Dermis blood vessel endothelial cell (primary cell): ENCODE measurements around the gene PRDX3. TPM values are rescaled to one million over a fixed set of nuclear protein-coding genes. Genes with fewer than 3 reads are reported as not detected.

Experiments
- DNase-seq: peaks from one replicate; pipeline ENCODE4 v3.0.0; 2010
- total RNA-seq: library from RNA; depleted of rRNA; stranded (reverse); fragments of >200 nt; gene quantifications from 2 replicates; pipeline ENCODE4 v1.2.3, GENCODE V29; 2014

PRDX3 gene
- total RNA-seq, 1 donor from 2014 or later = 158 TPM

DNA sequence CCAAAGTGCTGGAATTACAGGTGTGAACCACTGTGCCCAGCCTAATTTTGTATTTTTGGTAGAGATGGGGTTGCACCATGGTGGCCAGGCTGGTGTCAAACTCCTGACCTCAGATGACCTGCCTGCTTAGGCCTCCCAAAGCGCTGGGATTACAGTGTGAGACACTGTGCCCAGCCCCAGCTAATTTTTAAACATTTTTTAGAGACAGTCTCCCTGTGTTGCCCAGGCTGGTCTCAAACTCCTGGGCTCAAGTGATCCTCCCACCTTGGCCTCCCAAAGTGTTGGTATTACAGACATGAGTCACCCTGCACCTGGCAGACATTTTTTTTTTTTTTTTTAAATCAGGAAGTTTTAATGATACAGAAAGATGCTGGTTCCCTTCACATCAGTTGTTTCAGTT is 59.2 kb downstream of the PRDX3 start:
- DNase-seq = no peak

- no peak for DNase-seq
Observed at GRCh38 chr10:119118231-119118630, 60.4 kb downstream of the PRDX3 start.

Other genes with a start within 250 kb of the PRDX3 start
- gene NANOS1, start 149.1 kb downstream of the PRDX3 start, total RNA-seq = 0.09 and 0.17 TPM in 2 replicates
- gene EIF3A, start 98.0 kb downstream of the PRDX3 start, total RNA-seq = 131 and 167 TPM in 2 replicates
- 59.2 and 65.9 TPM in 2 replicates for gene DENND10, start 74.7 kb downstream of the PRDX3 start, total RNA-seq
- gene SFXN4, start 13.1 kb downstream of the PRDX3 start, total RNA-seq = 9.4 and 14.6 TPM in 2 replicates
- 47.0 and 57.9 TPM in 2 replicates for gene GRK5, start 28.8 kb upstream of the PRDX3 start, total RNA-seq